Spleen (tissue), 11 donors: ENCODE measurements around the gene BOD1L1. TPM values are rescaled to one million over a fixed set of nuclear protein-coding genes. Genes with fewer than 3 reads are reported as not detected.

Source experiments
- DNase-seq: peaks from one replicate; pipeline ENCODE4 v3.0.0-alpha.2; 2020
- H3K27ac ChIP-seq, 8 donors: fragments of 200-600 bp; sonication (generic) in 7 of 8; 1 replicate in 4 of 8; 2 replicates in 4 of 8; pipeline versions ENCODE4 v1.5.0 to v1.8.0; 2016 to 2021; ENCODE audit warnings: inconsistent platforms in 4 of 8, mild to moderate bottlenecking in 4 of 8, moderate library complexity in 1 of 8
- H3K27me3 ChIP-seq, 7 donors: fragments of 200-600 bp; sonication (generic) in 6 of 7; replicated peaks in 1 of 7; 1 replicate in 4 of 7; 2 replicates in 3 of 7; pipeline versions ENCODE4 v1.5.0 to v1.8.0; 2016 to 2021; ENCODE audit warnings: inconsistent platforms in 3 of 7, mild to moderate bottlenecking in 1 of 7
- H3K36me3 ChIP-seq, 6 donors: fragments of 200-600 bp; sonication (generic) in 5 of 6; 1 replicate in 4 of 6; 2 replicates in 2 of 6; pipeline versions ENCODE4 v1.5.0 to v1.8.0; 2016 to 2021; ENCODE audit warnings: inconsistent platforms in 2 of 6
- H3K4me1 ChIP-seq, 6 donors: fragments of 200-600 bp; sonication (generic) in 5 of 6; 1 replicate in 3 of 6; 2 replicates in 3 of 6; pipeline versions ENCODE4 v1.5.0 to v1.8.0; 2016 to 2021; ENCODE audit warnings: inconsistent platforms in 3 of 6
- H3K4me3 ChIP-seq, 8 donors: fragments of 200-600 bp; sonication (generic) in 7 of 8; 1 replicate in 4 of 8; 2 replicates in 4 of 8; pipeline versions ENCODE4 v1.5.0 to v1.8.0; 2016 to 2021; ENCODE audit warnings: inconsistent platforms in 4 of 8, mild to moderate bottlenecking in 4 of 8, moderate library complexity in 2 of 8
- H3K9me3 ChIP-seq, 8 donors: fragments of 200-600 bp; sonication (generic) in 7 of 8; 1 replicate in 4 of 8; 2 replicates in 4 of 8; pipeline versions ENCODE4 v1.5.0 to v1.8.0; 2016 to 2021; ENCODE audit warnings: inconsistent platforms in 4 of 8
- CTCF ChIP-seq, 11 experiments: fragments of 200-600 bp in 7 of 11; fragments of 450-650 bp in 4 of 11; sonication (generic) in 4 of 11; IDR thresholded peaks in 8 of 11; conservative IDR thresholded peaks in 3 of 11; 1 replicate in 7 of 11; 2 replicates in 4 of 11; pipeline versions ENCODE4 v1.4.0 to v1.8.0; 2016 to 2021; ENCODE audit warnings: antibody characterized with exemption in 11 of 11, inconsistent platforms in 4 of 11, mild to moderate bottlenecking in 1 of 11
- POLR2A ChIP-seq, 3 donors: fragments of 450-650 bp; IDR thresholded peaks; one replicate each; pipeline ENCODE4 v1.5.1; 2017; ENCODE audit warnings: antibody characterized with exemption in 3 of 3, mild to moderate bottlenecking in 1 of 3
- POLR2AphosphoS5 ChIP-seq, 3 donors: sonication (generic); formaldehyde crosslinking; IDR thresholded peaks; one replicate each; pipeline ENCODE4 v1.5.1; 2017; ENCODE audit warnings: antibody characterized with exemption in 3 of 3
- WGBS, 5 donors: extraction: QIAGEN DNeasy Blood & Tissue Kit in 3 of 5; methylation state at CpG; one replicate each; pipeline versions ENCODE4 v1.1.5 to v1.1.7; 2013 to 2018; 5-methylcytosine and 5-hydroxymethylcytosine counted together
- intact Hi-C: fragments of 100-400 bp; cut with DNase I; formaldehyde crosslinking; loops from one replicate; pipeline ENCODE4 v1.15.0; 2023; ENCODE audit warnings: low total_unique reads
- polyA plus RNA-seq, 3 donors: library from polyadenylated mRNA; stranded (reverse); fragments of 200-250 nt; gene quantifications; one replicate each; pipeline ENCODE4 v1.2.1, GENCODE V29; 2013
- total RNA-seq, 7 donors: library from RNA; depleted of rRNA in 3 of 7; stranded (reverse); fragments of >200 nt in 3 of 7; fragmentation: NEBNext Ultra II Directional in 4 of 7; extraction: Animal tissue kit (Norgen Biotek cat#: 25700) in 4 of 7; gene quantifications; one replicate each; pipeline versions ENCODE4 v1.1.0 to v1.2.1, GENCODE V29; 2016 to 2021
- donor health status: healthy with polysubstance abuse.
- donor health status: DM: no; HTN: no; CAD: no; lungs with moderate emphysema.
- donor health status: DM: no; HTN: no; CAD: no.
- donor health status: Bipolar disorder and iron deficiency.
- donor health status: healthy.
- donor health status: DM: no; HTN: no; CAD: no.
- donor health status: DM: yes; HTN: yes; CAD: no.

BOD1L1 gene
- total and polyA plus RNA-seq, 10 donors, result 16.2 to 83.3 (median 69.4) TPM

GRCh38 chr4:13526658-13527057 is 100.9 kb downstream of the BOD1L1 start:
- H3K27me3 ChIP-seq, result peaks cover 11 to 100% (median 97%) of the 10 kb centered on the region in 7 donors
- no peak for DNase-seq
- H3K4me3 ChIP-seq, result no peak overlapping the region
- TF ChIP-seq POLR2AphosphoS5 (IDR thresholded peaks at IDR 0.05) (no peak), POLR2A (IDR thresholded peaks at IDR 0.05) (no peak), CTCF (IDR thresholded peaks at IDR 0.05 in 8 of 11, conservative IDR thresholded peaks at IDR 0.05 in 3 of 11) (no peak)
- H3K4me1 ChIP-seq, result peaks cover 3 to 67% (median 39%) of the 10 kb centered on the region in 6 donors
- WGBS, 5 donors, result 42 to 59% (median 46%) methylated on average over 3 of the region's 3 CpGs
- peaks cover 0 to 28% (median 15%) of the 10 kb centered on the region in 8 donors for H3K9me3 ChIP-seq
- intact Hi-C loops, result no loop called here
- no peak overlapping the region for H3K27ac ChIP-seq
- no peaks in the 10 kb centered on the region for H3K36me3 ChIP-seq

DNA sequence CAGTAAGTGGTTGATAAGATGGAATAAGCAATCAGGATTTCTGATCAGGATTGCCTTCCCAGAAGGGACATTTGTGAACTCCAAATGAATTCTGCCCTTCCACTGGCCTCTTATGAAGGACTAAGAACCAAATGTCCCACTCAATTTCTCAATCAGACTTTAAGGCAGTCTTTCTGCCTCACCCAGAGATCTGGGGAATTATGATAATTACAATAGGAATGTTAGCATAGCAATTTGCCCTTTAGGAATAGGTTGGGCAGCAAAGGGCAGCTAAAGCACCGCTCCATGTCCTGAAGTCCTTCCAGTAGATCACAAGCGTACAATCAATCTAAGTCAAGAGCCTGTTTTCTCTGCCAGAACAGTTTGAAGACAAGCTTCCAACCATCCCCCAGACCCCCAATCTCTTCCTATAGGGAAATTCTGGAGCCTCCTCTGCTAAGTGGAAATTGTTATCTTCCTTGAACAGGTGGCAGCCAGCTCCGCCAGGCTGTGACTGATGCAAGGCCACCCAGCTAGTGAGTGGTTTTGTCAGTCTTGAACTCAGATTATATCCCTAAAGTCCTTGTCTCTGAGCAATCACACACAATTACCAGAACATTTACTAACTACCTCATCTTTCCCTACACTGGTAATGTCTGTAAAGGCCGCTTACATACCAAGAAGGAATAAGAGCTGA is 101.8 kb downstream of the BOD1L1 start:
- Histone ChIP-seq H3K4me3 (no peak overlapping the region), H3K4me1 (peaks cover 3 to 58% (median 35%) of the 10 kb centered on the region in 6 donors), H3K36me3 (no peaks in the 10 kb centered on the region), H3K9me3 (peaks cover 0 to 28% (median 15%) of the 10 kb centered on the region in 8 donors), H3K27ac (no peak overlapping the region), H3K27me3 (peaks cover 9 to 100% (median 97%) of the 10 kb centered on the region in 7 donors)
- WGBS, 5 donors, result 41 to 64% (median 48%) methylated on average over 4 of the region's 4 CpGs
- TF ChIP-seq CTCF (IDR thresholded peaks at IDR 0.05 in 8 of 11, conservative IDR thresholded peaks at IDR 0.05 in 3 of 11) (no peak), POLR2AphosphoS5 (IDR thresholded peaks at IDR 0.05) (no peak), POLR2A (IDR thresholded peaks at IDR 0.05) (no peak)
- intact Hi-C loops, result no loop called here
- no peak for DNase-seq

- TF ChIP-seq CTCF (IDR thresholded peaks at IDR 0.05 in 8 of 11, conservative IDR thresholded peaks at IDR 0.05 in 3 of 11) (no peak), POLR2A (IDR thresholded peaks at IDR 0.05) (no peak), POLR2AphosphoS5 (IDR thresholded peaks at IDR 0.05) (no peak)
- Histone ChIP-seq H3K27ac (no peak overlapping the region), H3K9me3 (peaks cover 0 to 28% (median 15%) of the 10 kb centered on the region in 8 donors), H3K4me3 (peak overlapping the region in 1 of 8 donors; percentile 48), H3K4me1 (peaks cover 3 to 47% (median 34%) of the 10 kb centered on the region in 6 donors), H3K36me3 (no peaks in the 10 kb centered on the region), H3K27me3 (peaks cover 9 to 97% (median 93%) of the 10 kb centered on the region in 7 donors)
- DNase-seq, result peak; percentile 64
- intact Hi-C loops, result no loop called here
- 22 to 36% (median 27%) methylated on average over 31 to 36 of the region's 36 CpGs for WGBS, 5 donors
Measured at GRCh38 chr4:13524504-13525243, 102.9 kb downstream of the BOD1L1 start.
